ENCODE results near the gene SIGLEC5. TPM values are rescaled to one million over a fixed set of nuclear protein-coding genes. Genes with fewer than 3 reads are reported as not detected.

Gene SIGLEC5
- total and polyA plus RNA-seq, 2 of the 13 experiments (the other 11 are each of a cell fraction or from before 2014, with no cell fraction given) = not detected

- TF ChIP-seq HMGXB4 (CRISPR knock-in tag; IDR thresholded peaks at IDR 0.05; ENCODE audit: borderline replicate concordance in 1 of 2, low read depth in 1 of 2) = peak; percentile 28 to 86; a peak in 2 of 4 replicates
- TF ChIP-seq SMAD9 (CRISPR knock-in tag; IDR thresholded peaks at IDR 0.05) = peak; percentile 82; the same call in 1 of the 2 replicates
- TF ChIP-seq KLF9 (CRISPR knock-in tag; IDR thresholded peaks at IDR 0.05; ENCODE audit: low read depth) = 0 out of 2 replicates have a peak, but pooled peaks have one; percentile 76
- TF ChIP-seq FOXP1 (IDR thresholded peaks at IDR 0.05) = no peak
- TF ChIP-seq FOXP1 (CRISPR knock-in tag; IDR thresholded peaks at IDR 0.05) = peak; percentile 31; the same call in 1 of the 2 replicates
- no peak for TF ChIP-seq KLF13 (CRISPR knock-in tag; IDR thresholded peaks at IDR 0.05)
- peak; percentile 87 for TF ChIP-seq ZNF781 (CRISPR knock-in tag; IDR thresholded peaks at IDR 0.05; ENCODE audit: borderline replicate concordance, not compliant biosample characterization)
- TF ChIP-seq ZBTB7B (CRISPR knock-in tag; IDR thresholded peaks at IDR 0.05) = 0 out of 2 replicates have a peak, but pooled peaks have one; percentile 64
- peak; percentile 74 for TF ChIP-seq ISL2 (CRISPR knock-in tag; IDR thresholded peaks at IDR 0.05)
- TF ChIP-seq ZNF720 (CRISPR knock-in tag; IDR thresholded peaks at IDR 0.05) = 0 out of 2 replicates have a peak, but pooled peaks have one; percentile 70
- TF ChIP-seq, protein P1, sequence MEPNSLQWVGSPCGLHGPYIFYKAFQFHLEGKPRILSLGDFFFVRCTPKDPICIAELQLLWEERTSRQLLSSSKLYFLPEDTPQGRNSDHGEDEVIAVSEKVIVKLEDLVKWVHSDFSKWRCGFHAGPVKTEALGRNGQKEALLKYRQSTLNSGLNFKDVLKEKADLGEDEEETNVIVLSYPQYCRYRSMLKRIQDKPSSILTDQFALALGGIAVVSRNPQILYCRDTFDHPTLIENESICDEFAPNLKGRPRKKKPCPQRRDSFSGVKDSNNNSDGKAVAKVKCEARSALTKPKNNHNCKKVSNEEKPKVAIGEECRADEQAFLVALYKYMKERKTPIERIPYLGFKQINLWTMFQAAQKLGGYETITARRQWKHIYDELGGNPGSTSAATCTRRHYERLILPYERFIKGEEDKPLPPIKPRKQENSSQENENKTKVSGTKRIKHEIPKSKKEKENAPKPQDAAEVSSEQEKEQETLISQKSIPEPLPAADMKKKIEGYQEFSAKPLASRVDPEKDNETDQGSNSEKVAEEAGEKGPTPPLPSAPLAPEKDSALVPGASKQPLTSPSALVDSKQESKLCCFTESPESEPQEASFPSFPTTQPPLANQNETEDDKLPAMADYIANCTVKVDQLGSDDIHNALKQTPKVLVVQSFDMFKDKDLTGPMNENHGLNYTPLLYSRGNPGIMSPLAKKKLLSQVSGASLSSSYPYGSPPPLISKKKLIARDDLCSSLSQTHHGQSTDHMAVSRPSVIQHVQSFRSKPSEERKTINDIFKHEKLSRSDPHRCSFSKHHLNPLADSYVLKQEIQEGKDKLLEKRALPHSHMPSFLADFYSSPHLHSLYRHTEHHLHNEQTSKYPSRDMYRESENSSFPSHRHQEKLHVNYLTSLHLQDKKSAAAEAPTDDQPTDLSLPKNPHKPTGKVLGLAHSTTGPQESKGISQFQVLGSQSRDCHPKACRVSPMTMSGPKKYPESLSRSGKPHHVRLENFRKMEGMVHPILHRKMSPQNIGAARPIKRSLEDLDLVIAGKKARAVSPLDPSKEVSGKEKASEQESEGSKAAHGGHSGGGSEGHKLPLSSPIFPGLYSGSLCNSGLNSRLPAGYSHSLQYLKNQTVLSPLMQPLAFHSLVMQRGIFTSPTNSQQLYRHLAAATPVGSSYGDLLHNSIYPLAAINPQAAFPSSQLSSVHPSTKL (CRISPR knock-in tag; IDR thresholded peaks at IDR 0.05) = peak; percentile 79
- TF ChIP-seq FOSL1 (CRISPR knock-in tag; IDR thresholded peaks at IDR 0.05; ENCODE audit: borderline replicate concordance) = no peak
- TF ChIP-seq ZNF891 (CRISPR knock-in tag; IDR thresholded peaks at IDR 0.05) = peak; percentile 96
- no peak for TF ChIP-seq ZNF576 (CRISPR knock-in tag; IDR thresholded peaks at IDR 0.05)
- TF ChIP-seq CREM (IDR thresholded peaks at IDR 0.05) = no peak
- no peak for TF ChIP-seq CREM (CRISPR knock-in tag; IDR thresholded peaks at IDR 0.05)
- TF ChIP-seq JUND (CRISPR knock-in tag; IDR thresholded peaks at IDR 0.05) = 0 out of 2 replicates have a peak, but pooled peaks have one; percentile 42
- peak; percentile 70 for TF ChIP-seq HMG20B (CRISPR knock-in tag; conservative IDR thresholded peaks at IDR 0.05)
- no peak for TF ChIP-seq ZNF746 (CRISPR knock-in tag; IDR thresholded peaks at IDR 0.05)
- TF ChIP-seq ZNF264 (CRISPR knock-in tag; IDR thresholded peaks at IDR 0.05) = peak; percentile 92; the same call in 1 of the 2 replicates
- TF ChIP-seq, protein P2, sequence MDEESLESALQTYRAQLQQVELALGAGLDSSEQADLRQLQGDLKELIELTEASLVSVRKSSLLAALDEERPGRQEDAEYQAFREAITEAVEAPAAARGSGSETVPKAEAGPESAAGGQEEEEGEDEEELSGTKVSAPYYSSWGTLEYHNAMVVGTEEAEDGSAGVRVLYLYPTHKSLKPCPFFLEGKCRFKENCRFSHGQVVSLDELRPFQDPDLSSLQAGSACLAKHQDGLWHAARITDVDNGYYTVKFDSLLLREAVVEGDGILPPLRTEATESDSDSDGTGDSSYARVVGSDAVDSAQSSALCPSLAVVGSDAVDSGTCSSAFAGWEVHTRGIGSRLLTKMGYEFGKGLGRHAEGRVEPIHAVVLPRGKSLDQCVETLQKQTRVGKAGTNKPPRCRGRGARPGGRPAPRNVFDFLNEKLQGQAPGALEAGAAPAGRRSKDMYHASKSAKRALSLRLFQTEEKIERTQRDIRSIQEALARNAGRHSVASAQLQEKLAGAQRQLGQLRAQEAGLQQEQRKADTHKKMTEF (CRISPR knock-in tag; IDR thresholded peaks at IDR 0.05) = 0 out of 2 replicates have a peak, but pooled peaks have one; percentile 30
- TF ChIP-seq ZNF484 (CRISPR knock-in tag; IDR thresholded peaks at IDR 0.05; ENCODE audit: borderline replicate concordance, low read depth) = peak; percentile 40; the same call in 1 of the 2 replicates
- no peak for TF ChIP-seq ZNF850 (CRISPR knock-in tag; conservative IDR thresholded peaks at IDR 0.05)
Measured at GRCh38 chr19:51607920-51608562, 22.2 kb downstream of the SIGLEC5 start (continued).
